SIG-M5 (cell line): Measurements from ENCODE around the gene CDR2L.
"Not testable (repeated sequence)": the region's sequence is repeated elsewhere in the genome, so short reads cannot be mapped to it uniquely, and the experiment has no call there.

Source experiments
- DNase-seq: peaks from one replicate; lab custom pipeline; 2025; lab: John Stamatoyannopoulos, UW

CDR2L gene

DNA sequence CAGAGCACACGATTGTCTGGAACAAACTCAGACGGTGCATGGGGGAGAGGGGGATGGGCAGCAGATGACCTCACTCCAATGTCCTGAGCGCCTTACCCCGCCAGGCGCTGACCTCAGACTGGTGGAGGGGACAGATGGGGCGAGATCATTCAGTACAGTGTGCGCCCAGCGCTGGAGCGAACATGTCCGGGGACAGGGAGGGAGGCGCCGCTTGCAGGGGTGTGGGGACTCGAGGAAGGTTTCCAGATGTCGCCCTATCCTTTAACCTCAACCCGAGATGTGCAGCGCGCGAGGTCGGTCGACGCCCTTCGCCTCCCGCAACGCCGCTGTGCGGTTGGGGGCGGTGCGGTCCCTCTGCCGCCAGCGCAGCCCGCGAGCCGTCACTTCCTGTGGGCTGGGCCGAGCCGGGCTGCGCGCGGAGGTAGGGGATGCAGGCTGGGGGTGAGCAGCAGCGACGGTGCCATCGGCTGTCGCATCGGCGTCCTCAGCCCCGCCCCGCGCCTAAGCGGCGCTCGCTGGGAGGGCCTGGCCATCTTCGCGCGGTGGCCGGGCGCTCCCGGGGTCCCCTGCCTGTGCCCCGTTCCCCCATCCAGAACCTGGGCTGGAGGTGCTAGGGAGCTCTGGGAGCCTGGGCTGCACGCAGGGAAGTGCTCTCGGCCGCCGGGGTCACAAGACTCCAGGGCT, 5.3 kb upstream of the CDR2L start:
- DNase-seq = no peak

DNA sequence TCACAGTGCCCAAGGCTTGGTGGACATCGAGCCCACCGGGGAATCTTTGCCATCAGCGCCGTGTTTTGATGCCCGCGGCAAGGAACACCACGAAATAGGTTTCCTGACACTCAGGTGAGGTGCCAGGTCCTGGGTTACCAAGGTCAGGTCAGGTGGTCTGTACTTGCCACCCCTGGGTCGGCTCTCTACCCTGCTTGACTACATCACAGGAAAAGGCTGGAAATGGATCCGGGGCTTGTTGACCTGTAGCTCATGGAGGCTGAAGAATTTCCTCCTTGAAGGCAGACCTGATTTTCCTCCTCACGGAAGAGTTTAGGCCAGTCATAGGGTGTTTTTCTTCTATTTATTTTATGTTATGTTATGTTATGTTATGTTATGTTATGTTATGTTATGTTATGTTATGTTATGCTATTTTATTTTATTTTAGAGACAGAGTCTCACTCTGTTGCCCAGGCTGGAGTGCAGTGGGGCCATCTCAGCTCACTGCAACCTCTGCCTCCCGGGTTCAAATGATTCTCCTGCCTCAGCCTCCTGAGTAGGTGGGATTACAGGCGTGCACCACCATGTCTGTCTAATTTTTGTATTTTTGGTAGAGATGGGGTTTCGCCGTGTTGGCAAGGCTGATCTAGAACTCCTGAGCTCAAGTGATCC, 4.6 kb upstream of the CDR2L start:
- not testable (repeated sequence) for DNase-seq

DNA sequence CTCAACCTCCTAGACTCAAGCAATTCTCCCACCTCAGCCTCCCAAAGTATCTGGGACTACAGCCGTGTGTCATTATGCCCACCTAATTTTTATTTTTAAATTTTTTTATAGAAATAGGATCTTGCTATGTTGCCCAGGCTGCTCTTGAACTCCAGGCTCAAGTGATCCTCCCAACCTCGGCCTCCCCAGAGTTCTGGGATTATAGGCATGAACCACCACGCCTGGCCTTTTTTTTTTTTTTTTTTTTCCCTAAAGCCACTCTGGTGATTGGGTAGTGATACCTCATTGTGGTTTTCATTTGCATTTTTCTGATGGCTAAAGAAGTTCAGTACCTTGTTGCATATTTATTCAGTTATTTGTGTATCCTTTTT, 1.2 kb upstream of the CDR2L start:
- DNase-seq = no peak

DNA sequence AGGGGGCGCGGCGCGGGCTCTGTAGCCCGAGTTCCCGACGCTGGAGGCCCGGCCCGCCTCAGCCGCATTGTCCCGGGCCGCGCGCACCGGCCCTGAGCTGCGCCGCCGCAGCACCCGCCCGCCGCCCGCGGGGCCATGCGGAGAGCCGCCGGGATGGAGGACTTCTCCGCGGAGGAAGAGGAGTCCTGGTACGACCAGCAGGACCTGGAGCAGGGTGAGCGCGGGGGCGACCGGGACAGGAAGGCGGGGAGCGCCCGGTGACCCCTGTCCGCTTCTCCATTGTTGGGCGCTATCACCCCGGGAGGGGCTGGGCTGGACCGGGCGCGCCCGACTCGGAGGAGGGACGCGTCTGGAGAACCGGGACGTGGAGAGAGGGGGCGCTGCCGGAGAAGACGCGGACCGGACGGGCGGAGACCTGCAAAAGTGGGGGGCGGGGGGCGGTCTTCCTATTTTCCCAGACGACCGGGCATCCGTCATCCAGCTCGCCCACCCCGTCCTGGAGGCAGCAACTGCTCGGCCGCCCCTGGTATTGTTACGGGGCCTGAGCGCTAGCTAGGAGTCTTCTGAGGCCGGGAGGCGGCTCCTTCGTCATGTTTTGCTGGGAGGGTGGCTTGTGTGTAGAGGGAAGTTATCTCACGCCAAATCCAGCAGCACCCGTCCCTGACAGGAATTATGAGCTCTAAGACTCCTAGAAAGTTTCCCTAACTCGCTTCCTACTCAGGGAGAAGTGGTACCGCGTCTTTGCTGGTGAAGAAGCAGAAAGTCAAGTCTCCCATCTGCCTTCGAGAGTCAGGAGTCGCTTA, 678 bp downstream of the CDR2L start:
- DNase-seq = no peak

DNA sequence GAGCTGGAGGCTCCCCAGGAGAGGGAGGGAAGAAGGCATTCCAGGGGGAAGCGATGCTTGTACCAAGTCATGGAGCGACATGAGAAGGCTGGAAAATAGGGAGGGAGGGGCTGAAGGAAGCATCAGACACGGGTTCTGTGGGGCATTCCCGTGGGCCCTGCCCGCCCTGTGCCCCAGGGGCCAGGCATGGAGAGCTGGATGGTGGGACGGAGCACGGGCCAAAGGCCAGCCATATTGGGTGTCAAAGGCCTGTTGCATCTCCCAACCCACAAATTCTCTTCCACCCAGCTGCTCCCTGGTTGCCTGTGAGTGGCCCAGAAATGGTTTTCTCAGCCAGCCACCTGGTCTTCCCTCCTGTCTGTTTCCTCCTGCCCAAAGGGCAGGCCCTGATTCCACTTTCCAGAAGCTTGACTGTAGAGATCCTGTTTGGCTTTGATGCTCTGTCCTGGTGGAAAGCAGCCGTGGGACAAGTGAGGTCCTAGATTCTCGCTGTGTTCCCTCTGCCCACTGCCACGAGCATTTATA, 3.2 kb downstream of the CDR2L start:
- DNase-seq = no peak

DNA sequence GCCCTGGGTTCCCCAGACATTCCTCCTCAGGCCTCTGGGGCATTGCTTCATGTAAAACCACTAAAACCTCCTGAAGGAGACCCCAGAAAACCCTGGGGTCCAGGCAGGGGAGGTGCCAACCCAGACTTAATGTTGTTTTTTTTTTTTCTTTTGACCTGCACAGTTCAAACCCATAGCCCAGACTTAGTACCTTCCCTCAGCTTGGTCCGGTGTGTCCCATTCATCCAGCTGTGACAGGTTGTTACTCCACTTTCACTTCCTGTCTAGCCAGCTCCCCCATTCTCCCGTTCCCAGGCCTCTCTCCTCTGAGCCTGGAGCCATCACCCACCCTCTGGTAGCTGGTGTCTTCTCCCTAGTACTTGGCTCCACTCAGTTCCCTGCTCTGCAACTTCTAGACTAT, 4.8 kb downstream of the CDR2L start:
- no peak for DNase-seq

GRCh38 chr17:74994440-74994839, 7.0 kb downstream of the CDR2L start:
- DNase-seq = no peak

DNA sequence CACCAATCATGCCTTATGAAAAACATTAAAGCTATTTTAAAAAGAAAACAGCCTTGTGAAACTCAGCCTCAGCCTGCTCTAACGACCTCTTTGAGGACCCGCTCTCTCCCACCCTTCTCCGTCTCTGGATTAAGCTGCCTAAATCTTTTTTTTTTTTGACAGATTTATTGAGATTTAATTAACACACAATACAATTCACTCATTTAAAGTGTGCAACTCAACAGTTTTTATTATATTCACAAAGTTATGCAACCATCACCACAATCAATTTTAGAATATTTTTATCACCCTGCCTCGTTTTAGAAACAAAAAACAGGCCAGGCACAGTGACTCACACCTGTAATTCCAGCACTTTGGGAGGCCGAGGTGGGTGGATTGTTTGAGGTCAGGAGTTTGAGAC, 8.4 kb downstream of the CDR2L start:
- no peak for DNase-seq

GRCh38 chr17:74998783-74999182, 11.4 kb downstream of the CDR2L start:
- no peak for DNase-seq

DNA sequence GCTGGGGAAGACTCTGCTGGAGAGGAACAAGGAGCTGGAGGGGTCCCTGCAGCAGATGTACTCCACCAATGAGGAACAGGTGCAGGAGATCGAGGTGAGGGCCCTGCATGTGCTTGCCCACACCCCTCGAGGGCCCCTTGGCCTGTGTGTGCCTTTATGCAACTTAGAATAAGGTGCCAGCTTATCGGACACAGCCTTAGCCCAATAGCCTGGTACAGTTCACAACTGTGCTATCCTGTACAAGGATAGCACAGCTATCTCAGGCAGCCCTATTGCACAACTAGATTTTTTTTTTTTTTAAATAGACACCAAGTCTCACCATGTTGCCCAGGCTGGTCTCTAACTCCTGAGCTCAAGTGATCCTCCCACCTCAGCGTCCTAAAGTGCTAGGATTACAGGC, 12.1 kb downstream of the CDR2L start:
- no peak for DNase-seq

GRCh38 chr17:75001915-75002843, 14.7 kb downstream of the CDR2L start:
- no peak for DNase-seq

DNA sequence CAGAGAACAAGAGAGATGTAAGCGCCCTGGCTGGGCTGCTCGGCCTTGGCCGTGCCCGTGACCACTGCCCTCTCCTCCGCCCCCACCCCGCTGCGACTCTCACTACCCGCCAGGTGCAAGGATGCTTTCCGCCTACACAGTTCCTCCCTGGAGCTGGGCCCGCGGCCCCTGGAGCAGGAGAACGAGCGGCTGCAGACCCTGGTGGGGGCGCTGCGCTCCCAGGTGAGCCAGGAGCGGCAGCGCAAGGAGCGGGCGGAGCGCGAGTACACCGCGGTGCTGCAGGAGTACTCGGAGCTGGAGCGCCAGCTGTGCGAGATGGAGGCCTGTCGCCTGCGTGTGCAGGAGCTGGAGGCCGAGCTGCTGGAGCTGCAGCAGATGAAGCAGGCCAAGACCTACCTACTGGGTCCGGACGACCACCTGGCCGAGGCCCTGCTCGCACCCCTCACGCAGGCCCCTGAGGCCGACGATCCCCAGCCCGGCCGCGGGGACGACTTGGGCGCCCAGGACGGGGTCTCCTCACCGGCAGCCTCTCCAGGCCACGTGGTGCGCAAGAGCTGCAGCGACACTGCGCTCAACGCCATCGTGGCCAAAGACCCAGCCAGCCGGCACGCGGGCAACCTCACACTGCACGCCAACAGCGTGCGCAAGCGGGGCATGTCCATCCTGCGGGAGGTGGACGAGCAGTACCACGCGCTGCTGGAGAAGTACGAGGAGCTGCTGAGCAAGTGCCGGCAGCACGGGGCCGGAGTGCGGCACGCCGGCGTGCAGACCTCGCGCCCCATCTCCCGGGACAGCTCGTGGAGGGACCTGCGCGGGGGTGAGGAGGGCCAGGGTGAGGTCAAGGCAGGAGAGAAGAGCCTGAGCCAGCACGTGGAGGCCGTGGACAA, 15.9 kb downstream of the CDR2L start:
- DNase-seq = no peak

- no peak for DNase-seq
These were observed 16.5 kb downstream of the CDR2L start for GRCh38 chr17:75003957-75004355.

DNA sequence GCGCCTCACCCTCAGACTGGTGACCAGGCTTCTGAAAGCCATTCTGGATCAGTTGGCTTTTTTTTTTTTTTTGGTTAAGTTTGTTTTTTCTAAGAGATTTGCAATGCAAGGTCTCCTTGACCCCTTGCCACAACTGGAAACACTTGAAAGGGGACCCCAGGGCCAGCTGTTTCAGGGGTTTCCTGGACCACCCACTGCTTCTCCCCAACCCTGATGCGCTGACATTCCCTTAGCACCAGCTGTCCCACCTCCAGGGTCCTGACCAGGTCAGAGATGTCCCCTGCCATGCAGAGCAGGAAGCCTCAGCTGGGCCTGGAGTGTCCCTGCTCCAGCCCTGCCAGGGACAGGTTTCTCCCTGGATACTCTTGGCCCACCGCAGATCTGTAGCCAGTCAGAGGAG, 16.9 kb downstream of the CDR2L start:
- no peak for DNase-seq

DNA sequence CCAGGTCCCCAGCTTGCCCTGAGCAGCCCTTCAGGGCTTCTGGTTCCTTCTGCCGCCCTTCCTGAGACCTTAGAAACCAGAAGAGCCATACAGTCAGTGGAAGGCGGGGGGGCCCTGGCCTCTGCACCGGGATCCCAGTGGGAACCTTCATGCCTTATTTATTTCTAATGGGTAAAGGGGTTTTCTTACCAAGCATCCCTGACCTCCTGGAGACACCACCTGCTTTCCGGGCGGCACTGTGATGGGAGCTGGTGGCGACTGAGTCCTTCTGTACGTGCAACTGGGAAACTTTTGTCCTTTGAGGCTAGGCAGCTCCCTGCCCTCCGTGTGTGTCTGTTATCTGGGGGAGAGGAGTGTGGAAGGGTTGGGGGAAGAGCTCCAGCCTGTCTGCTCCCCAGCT, 17.9 kb downstream of the CDR2L start:
- DNase-seq = no peak

DNA sequence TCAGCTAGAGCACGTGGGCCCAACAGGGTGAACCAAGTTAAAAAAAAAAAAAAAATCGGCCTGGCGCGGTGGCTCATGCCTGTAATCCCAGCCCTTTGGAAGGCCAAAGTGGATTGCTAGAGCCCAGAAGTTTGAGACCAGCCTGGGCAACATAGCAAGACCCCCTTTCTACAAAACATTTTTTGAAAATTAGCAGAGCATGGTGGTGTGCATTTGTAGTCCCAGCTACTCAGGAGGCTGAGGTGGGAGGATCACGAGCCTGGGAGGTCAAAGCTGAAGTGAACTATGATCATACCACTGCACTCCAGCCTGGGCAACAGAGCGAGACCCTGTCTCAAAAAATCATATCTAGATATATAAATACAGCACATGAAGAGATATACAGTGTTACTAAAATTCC, 18.7 kb downstream of the CDR2L start:
- DNase-seq = not testable (repeated sequence)

DNA sequence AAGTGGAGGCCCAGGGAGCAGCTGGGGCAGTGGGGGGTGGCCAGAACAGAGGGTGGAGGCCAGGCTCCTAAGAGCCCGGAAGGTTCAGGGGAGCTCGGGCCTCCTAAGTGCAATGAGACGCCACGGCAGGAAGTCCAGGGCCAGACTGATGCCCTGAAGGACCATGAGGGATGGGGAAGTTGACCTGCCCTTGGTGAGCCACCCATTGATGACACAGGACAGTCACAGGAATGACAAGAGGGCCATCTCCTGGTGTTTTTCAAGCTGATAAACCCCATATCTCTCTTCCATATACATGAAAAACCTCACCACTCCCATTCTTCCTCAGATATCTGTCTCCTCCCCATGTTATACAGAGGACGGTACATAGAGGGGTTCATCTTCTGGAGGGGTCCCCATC, 19.2 kb downstream of the CDR2L start:
- DNase-seq = no peak

- DNase-seq = no peak
These were observed 20.9 kb downstream of the CDR2L start for GRCh38 chr17:75008373-75008772.

DNA sequence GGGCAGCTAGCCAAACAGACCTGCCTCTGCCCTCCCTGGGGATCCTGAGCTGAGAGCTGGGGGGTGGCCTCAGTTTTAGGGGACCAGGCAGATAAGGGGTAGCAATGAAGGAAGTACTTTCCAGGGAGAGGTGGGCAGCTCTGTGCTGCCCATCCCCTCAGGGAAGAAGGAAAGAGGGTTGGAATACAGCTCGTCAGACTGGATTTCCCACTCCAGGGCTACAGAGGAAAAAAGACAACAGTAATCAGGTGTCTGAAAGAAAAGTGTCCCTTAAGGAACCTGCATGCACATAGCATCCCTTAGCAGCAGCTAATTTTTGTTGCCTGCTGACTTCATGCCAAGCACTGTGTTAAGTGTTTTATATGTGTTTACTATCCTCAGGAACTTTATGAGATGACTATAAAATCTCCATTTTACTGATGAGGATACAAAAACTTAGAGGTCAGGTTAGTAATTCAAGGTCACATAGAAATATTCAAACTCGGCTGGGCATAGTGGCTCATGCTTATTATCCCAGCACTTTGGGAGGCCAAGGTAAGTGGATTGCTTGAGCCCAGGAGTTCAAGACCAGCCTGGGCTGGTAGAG, 21.8 kb downstream of the CDR2L start:
- no peak for DNase-seq

DNA sequence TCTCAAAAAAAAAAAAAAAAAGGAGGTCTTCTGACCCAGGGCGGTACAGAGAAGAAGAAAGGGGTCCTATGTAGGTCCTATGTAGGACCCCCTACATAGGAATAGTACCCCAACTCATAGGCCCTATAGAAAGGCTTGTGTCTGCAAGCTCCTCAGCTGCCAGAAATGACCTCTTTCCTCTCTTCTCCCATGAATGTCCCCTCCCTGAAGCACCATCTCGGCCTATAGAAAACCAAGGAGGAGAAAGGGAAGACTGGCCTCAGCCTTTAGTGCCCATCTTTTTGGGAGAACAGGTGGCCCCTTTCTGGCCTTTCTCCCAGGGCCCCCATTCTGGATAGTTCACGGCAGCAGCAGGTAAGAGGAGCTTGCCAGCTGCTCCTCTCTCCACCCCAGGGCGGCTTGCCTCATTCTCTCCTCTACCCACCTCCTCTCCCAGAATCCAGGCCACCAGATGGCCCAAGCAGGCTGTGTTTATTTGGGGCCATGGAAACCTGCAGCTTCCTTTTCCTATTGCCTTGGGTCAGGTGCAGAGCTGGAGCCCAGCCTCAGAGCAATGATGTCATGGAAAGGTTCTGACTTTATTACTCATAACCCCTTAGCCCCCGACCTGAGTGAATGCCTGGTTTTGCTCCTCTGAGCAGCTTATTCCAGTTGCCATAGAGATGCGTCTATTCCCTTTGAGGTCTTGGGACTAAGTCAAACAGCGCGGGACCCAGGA, 23.4 kb downstream of the CDR2L start:
- no peak for DNase-seq
